Lower lobe of right lung (tissue), 2 donors: ENCODE results near the gene PSMG4. TPM values are rescaled to one million over a fixed set of nuclear protein-coding genes. Genes with fewer than 3 reads are reported as not detected.

Source experiments
- ATAC-seq, 2 donors: fragments of 200-7000 bp; cut with Tn5 transposase; one replicate each; pipeline ENCODE4 v1.9.1; 2020 to 2022; ENCODE audit warnings: mild to moderate bottlenecking in 2 of 2, moderate library complexity in 2 of 2
- DNase-seq: peaks from one replicate; pipeline ENCODE4 v3.0.0-alpha.2; 2020
- H3K27ac ChIP-seq: fragments of 200-600 bp; one replicate; pipeline ENCODE4 v1.8.0; 2022
- H3K27me3 ChIP-seq: fragments of 200-600 bp; one replicate; pipeline ENCODE4 v1.8.0; 2022; ENCODE audit warnings: low read depth
- H3K36me3 ChIP-seq: fragments of 200-600 bp; one replicate; pipeline ENCODE4 v1.8.0; 2022; ENCODE audit warnings: mild to moderate bottlenecking
- H3K4me1 ChIP-seq: fragments of 200-600 bp; one replicate; pipeline ENCODE4 v1.8.0; 2022
- H3K4me3 ChIP-seq: fragments of 200-600 bp; one replicate; pipeline ENCODE4 v1.8.0; 2022; ENCODE audit warnings: mild to moderate bottlenecking
- H3K9me3 ChIP-seq: fragments of 200-600 bp; one replicate; pipeline ENCODE4 v1.8.0; 2022
- CTCF ChIP-seq: fragments of 200-600 bp; IDR thresholded peaks from one replicate; pipeline ENCODE4 v1.8.0; 2022; ENCODE audit warnings: antibody characterized with exemption, mild to moderate bottlenecking
- intact Hi-C: fragments of 100-400 bp; cut with DNase I; formaldehyde crosslinking; loops from one replicate; pipeline ENCODE4 v1.11.0; 2022
- total RNA-seq: library from RNA; stranded (reverse); fragmentation: NEBNext Ultra II Directional; extraction: Animal tissue kit (Norgen Biotek cat#: 25700); gene quantifications from one replicate; pipeline ENCODE4 v1.2.1, GENCODE V29; 2021
- donor health status: DM: no; HTN: yes; CAD: no; lungs with severe emphysema.

Gene PSMG4
- total RNA-seq, 1 donor from 2014 or later, result 19.1 TPM

- no peak overlapping the region for H3K27ac ChIP-seq
- H3K9me3 ChIP-seq, result no peaks in the 10 kb centered on the region
Measured at GRCh38 chr6:3250231-3250675, 8.5 kb upstream of the PSMG4 start.

GRCh38 chr6:3251462-3252314, 7.1 kb upstream of the PSMG4 start:
- intact Hi-C loops, result loop anchor here (10.0 kb wide), 1 partner anchor 127 kb away; no protein-coding TSS in a partner anchor
- H3K27ac ChIP-seq, result no peak overlapping the region
- peak; percentile 97 for TF ChIP-seq CTCF
- H3K4me3 ChIP-seq, result peak overlapping the region; percentile 17
- DNase-seq, result peak; percentile 84
- no peaks in the 10 kb centered on the region for H3K36me3 ChIP-seq
- H3K4me1 ChIP-seq, result peaks cover 18% of the 10 kb centered on the region
- H3K27me3 ChIP-seq, result peaks cover 11% of the 10 kb centered on the region
- ATAC-seq, result peak; percentile 89 to 90
- no peaks in the 10 kb centered on the region for H3K9me3 ChIP-seq

More at GRCh38 chr6:3250231-3250675, 8.5 kb upstream of the PSMG4 start:
- Histone ChIP-seq H3K4me1 (peaks cover 18% of the 10 kb centered on the region), H3K4me3 (no peak overlapping the region), H3K27me3 (peaks cover 11% of the 10 kb centered on the region), H3K36me3 (no peaks in the 10 kb centered on the region)
- intact Hi-C loops, result loop anchor here (10.0 kb wide), 1 partner anchor 125 kb away; no protein-coding TSS in a partner anchor
- ATAC-seq, result no peak
- no peak for DNase-seq
- no peak for TF ChIP-seq CTCF

- Histone ChIP-seq H3K4me1 (peaks cover 18% of the 10 kb centered on the region), H3K9me3 (no peaks in the 10 kb centered on the region), H3K4me3 (no peak overlapping the region), H3K27ac (no peak overlapping the region), H3K36me3 (no peaks in the 10 kb centered on the region), H3K27me3 (peaks cover 11% of the 10 kb centered on the region)
- no peak for TF ChIP-seq CTCF
- intact Hi-C loops, result loop anchor here (10.0 kb wide), 1 partner anchor 128 kb away; no protein-coding TSS in a partner anchor
- DNase-seq (no peak), ATAC-seq (no peak)
Measured at GRCh38 chr6:3252369-3252768, 6.4 kb upstream of the PSMG4 start.

- peaks cover 11% of the 10 kb centered on the region for H3K4me1 ChIP-seq
- no peaks in the 10 kb centered on the region for H3K36me3 ChIP-seq
- no peaks in the 10 kb centered on the region for H3K9me3 ChIP-seq
- H3K27ac ChIP-seq, result no peak overlapping the region
- no peak overlapping the region for H3K4me3 ChIP-seq
- intact Hi-C loops, result loop anchor here (10.0 kb wide), 1 partner anchor 128 kb away; no protein-coding TSS in a partner anchor
- DNase-seq (no peak), ATAC-seq (no peak)
- no peak for TF ChIP-seq CTCF
- H3K27me3 ChIP-seq, result peaks cover 6% of the 10 kb centered on the region
Measured at GRCh38 chr6:3252861-3253596, 5.7 kb upstream of the PSMG4 start.

- intact Hi-C loops, result loop anchor here (10.0 kb wide), 1 partner anchor 129 kb away; no protein-coding TSS in a partner anchor
- DNase-seq (no peak), ATAC-seq (no peak)
- H3K27ac ChIP-seq, result no peak overlapping the region
- peaks cover 13% of the 10 kb centered on the region for H3K4me1 ChIP-seq
- H3K9me3 ChIP-seq, result no peaks in the 10 kb centered on the region
- TF ChIP-seq CTCF, result no peak
- H3K36me3 ChIP-seq, result no peaks in the 10 kb centered on the region
- peaks cover under 1% of the 10 kb centered on the region for H3K27me3 ChIP-seq
- no peak overlapping the region for H3K4me3 ChIP-seq
Measured at GRCh38 chr6:3253597-3253961, 5.2 kb upstream of the PSMG4 start.
